Thyroid gland (tissue), 4 donors: ENCODE data around the gene TP73. TPM values are rescaled to one million over a fixed set of nuclear protein-coding genes. Genes with fewer than 3 reads are reported as not detected.

ENCODE experiments used
- DNase-seq, 2 donors: peaks; one replicate each; pipeline ENCODE4 v3.0.0-alpha.2; 2019
- H3K27ac ChIP-seq, 3 donors: fragments of 200-600 bp; sonication (generic); 1 replicate in 2 of 3; 2 replicates in 1 of 3; pipeline ENCODE4 v1.5.1; 2016 to 2019; ENCODE audit warnings: mild to moderate bottlenecking in 1 of 3, moderate library complexity in 1 of 3
- H3K27me3 ChIP-seq: fragments of 200-600 bp; sonication (generic); one replicate; pipeline ENCODE4 v1.5.1; 2019
- H3K36me3 ChIP-seq, 2 donors: fragments of 200-600 bp; sonication (generic); one replicate each; pipeline ENCODE4 v1.5.1; 2016 to 2019
- H3K4me1 ChIP-seq, 2 donors: fragments of 200-600 bp; sonication (generic); one replicate each; pipeline ENCODE4 v1.5.1; 2017 to 2019
- H3K4me3 ChIP-seq, 3 donors: fragments of 200-600 bp; sonication (generic); replicated peaks in 1 of 3; 1 replicate in 2 of 3; 2 replicates in 1 of 3; pipeline ENCODE4 v1.5.1; 2016; ENCODE audit warnings: mild to moderate bottlenecking in 1 of 3
- H3K9me3 ChIP-seq: fragments of 200-600 bp; sonication (generic); one replicate; pipeline ENCODE4 v1.5.1; 2017
- POLR2A ChIP-seq, 2 donors: fragments of 450-650 bp; IDR thresholded peaks; one replicate each; pipeline ENCODE4 v1.6.1; 2017; ENCODE audit warnings: antibody characterized with exemption in 2 of 2, mild to moderate bottlenecking in 2 of 2, moderate library complexity in 1 of 2
- WGBS, 2 donors: methylation state at CpG; one replicate each; pipeline ENCODE4 v1.1.5; 2017; 5-methylcytosine and 5-hydroxymethylcytosine counted together
- intact Hi-C: fragments of 100-400 bp; cut with DNase I; formaldehyde crosslinking; loops from one replicate; pipeline ENCODE4 v1.15.1; 2023
- total RNA-seq, 4 donors: library from RNA; depleted of rRNA; stranded (reverse); fragments of >200 nt; gene quantifications; one replicate each; pipeline ENCODE4 v1.2.3, GENCODE V29; 2016
- TF ChIP-seq, protein P1 (sequence below), 6 experiments: fragments of 200-600 bp in 3 of 6; fragments of 450-650 bp in 3 of 6; sonication (generic) in 3 of 6; IDR thresholded peaks; one replicate each; pipeline ENCODE4 v1.5.1; 2016 to 2019; ENCODE audit warnings: antibody characterized with exemption in 6 of 6, mild to moderate bottlenecking in 2 of 6, inconsistent platforms in 1 of 6, moderate library complexity in 1 of 6

The TP73 gene
- total RNA-seq, 4 donors from 2014 or later = 0.33 to 0.49 TPM; not detected in 2

DNA sequence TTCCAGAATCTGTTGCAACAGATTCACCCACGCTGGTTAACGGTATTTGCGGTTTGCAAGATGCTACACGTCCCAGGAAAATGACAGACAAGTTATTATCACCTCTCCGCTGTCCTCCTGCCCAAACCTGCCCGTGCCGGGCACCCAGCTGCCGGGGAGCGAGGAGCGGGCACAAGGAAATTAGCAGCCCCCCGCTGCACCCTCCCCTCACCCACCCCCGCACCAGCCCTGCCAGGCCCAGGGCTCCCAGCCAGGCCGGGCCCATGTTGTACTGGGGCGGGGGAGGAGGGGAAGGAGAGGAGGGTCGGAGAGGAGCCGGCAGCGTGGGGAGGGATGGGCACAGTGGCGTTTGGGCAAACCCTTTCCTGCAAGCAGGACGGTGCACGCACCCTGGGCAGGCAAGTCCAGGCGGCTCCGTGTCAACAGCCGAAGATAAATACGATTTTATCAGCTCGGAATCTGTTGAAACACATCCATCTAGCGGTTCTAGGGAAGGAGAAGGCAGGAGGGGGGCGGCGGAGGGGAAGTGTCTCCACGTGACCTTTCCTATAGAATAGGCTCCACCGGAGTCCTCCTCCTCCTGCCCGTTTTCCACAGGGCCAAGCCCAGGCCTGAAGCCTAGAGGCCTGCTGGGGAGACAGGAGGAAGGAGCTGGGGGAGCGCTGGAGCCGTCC lies 64.9 kb downstream of the TP73 start:
- no peaks in the 10 kb centered on the region for H3K9me3 ChIP-seq
- no peak for DNase-seq
- WGBS, 2 donors = 55 to 59% methylated on average over 29 to 33 of the region's 33 CpGs
- no peaks in the 10 kb centered on the region for H3K27me3 ChIP-seq
- intact Hi-C loops = no loop called here
- no peak overlapping the region for H3K27ac ChIP-seq
- TF ChIP-seq, protein P1, sequence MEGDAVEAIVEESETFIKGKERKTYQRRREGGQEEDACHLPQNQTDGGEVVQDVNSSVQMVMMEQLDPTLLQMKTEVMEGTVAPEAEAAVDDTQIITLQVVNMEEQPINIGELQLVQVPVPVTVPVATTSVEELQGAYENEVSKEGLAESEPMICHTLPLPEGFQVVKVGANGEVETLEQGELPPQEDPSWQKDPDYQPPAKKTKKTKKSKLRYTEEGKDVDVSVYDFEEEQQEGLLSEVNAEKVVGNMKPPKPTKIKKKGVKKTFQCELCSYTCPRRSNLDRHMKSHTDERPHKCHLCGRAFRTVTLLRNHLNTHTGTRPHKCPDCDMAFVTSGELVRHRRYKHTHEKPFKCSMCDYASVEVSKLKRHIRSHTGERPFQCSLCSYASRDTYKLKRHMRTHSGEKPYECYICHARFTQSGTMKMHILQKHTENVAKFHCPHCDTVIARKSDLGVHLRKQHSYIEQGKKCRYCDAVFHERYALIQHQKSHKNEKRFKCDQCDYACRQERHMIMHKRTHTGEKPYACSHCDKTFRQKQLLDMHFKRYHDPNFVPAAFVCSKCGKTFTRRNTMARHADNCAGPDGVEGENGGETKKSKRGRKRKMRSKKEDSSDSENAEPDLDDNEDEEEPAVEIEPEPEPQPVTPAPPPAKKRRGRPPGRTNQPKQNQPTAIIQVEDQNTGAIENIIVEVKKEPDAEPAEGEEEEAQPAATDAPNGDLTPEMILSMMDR (IDR thresholded peaks at IDR 0.05) = no peak
- TF ChIP-seq POLR2A (IDR thresholded peaks at IDR 0.05) = no peak
- H3K4me3 ChIP-seq = no peak overlapping the region
- peaks cover 0 to 6% of the 10 kb centered on the region in 2 donors for H3K4me1 ChIP-seq
- no peaks in the 10 kb centered on the region for H3K36me3 ChIP-seq

DNA sequence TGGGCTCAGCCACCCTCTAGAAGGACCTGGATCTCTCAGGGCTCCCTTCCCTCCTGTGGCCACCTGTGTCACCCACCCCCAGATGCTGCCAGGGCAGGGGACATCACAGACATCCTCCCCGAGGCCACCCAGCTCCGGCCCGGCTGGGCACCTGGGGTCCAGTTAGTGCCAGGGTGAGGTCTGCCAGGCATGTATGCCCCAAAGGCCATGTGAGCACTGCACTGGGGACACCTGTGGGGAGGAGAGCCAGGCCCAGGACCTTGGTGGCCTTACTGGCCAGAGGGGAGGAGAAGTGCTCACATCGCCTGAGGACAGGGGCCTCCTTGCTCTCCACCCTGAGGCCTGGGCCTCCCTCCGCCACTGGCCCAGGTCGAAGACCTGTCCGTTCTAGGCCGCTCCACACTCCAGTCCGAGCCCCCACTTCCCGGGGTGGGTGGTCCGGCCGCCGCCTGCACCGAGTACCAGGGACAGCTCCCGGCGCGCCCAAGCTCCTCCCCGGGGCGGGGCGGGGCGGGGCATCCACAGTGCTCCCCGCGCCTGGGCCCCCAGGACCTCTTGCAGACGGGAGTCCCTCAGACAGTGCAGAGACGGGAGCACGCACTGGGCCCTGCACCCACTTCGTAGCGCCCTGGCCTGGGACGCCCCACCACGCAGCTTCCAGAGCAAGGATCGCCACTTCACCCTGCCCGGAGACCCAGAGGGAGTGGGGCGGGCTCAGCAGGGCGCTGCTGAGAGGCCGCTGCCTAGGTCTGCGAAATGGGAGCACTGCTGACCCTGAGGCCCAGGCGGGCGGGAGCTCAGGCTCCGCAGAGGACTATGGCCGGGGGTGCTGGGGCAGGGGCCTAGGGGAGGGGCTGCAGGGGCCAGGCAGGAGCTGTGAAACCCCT lies 65.6 kb downstream of the TP73 start:
- Histone ChIP-seq H3K36me3 (no peaks in the 10 kb centered on the region), H3K9me3 (no peaks in the 10 kb centered on the region), H3K4me1 (peaks cover 0 to 3% of the 10 kb centered on the region in 2 donors), H3K27ac (no peak overlapping the region), H3K27me3 (no peaks in the 10 kb centered on the region), H3K4me3 (no peak overlapping the region)
- no peak for DNase-seq
- intact Hi-C loops = no loop called here
- TF ChIP-seq, protein P1 (IDR thresholded peaks at IDR 0.05) = no peak
- TF ChIP-seq POLR2A (IDR thresholded peaks at IDR 0.05) = no peak
- WGBS, 2 donors = 17 to 48% methylated on average over 2 to 3 of the region's 40 CpGs

- Histone ChIP-seq H3K4me3 (no peak overlapping the region), H3K27me3 (no peaks in the 10 kb centered on the region), H3K27ac (no peak overlapping the region), H3K36me3 (no peaks in the 10 kb centered on the region), H3K4me1 (no peaks in the 10 kb centered on the region), H3K9me3 (no peaks in the 10 kb centered on the region)
- DNase-seq = no peak
- intact Hi-C loops = no loop called here
- 66 to 77% methylated on average over 6 to 7 of the region's 14 CpGs for WGBS, 2 donors
- no peak for TF ChIP-seq POLR2A (IDR thresholded peaks at IDR 0.05)
Observed at GRCh38 chr1:3718764-3719163, 66.4 kb downstream of the TP73 start.

DNA sequence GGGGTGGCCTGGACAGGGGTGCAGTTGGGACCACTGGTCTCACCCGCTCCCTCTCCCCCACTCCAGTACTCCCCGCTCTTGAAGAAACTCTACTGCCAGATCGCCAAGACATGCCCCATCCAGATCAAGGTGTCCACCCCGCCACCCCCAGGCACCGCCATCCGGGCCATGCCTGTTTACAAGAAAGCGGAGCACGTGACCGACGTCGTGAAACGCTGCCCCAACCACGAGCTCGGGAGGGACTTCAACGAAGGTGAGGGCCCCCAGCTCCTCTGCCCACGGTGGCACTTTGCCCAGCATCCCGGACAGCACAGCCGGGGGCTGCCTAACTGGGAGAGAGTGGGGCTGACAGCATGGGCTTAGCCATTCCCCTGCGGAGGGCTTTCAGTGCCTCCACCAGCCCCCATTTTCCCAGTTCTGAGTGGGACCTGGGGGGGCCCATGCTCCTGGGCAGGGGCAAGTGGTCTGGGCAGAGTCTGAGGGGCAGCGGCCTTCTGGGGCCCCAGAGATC lies 69.7 kb downstream of the TP73 start:
- H3K27me3 ChIP-seq = no peaks in the 10 kb centered on the region

DNA sequence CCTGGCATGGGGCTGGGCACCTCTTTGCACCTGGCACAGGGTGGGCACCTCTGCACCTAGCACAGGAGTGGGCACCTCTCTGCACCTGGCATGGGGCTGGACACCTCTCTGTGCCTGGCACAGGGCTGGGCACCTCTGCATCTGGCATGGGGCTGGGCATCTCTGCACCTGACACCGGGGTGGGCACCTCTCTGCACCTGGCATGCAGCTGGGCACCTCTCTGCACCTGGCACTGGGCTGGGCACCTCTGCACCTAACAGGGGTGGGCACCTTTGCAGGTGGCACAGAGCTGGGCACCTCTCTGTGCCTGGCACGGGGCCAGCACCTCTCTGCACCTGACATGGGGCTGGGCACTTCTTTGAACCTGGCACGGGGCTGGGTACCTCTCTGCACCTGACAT lies 70.5 kb downstream of the TP73 start:
- no peak for DNase-seq
- whole genome bisulfite sequencing, 2 donors = 100% methylated on average over 1 of the region's 3 CpGs

More for the DNA sequence above, 69.7 kb downstream of the TP73 start:
- Histone ChIP-seq H3K4me1 (no peaks in the 10 kb centered on the region), H3K9me3 (no peaks in the 10 kb centered on the region), H3K36me3 (no peaks in the 10 kb centered on the region), H3K4me3 (no peak overlapping the region), H3K27ac (no peak overlapping the region)
- no peak for DNase-seq
- intact Hi-C loops = loop anchor here (10.0 kb wide), 1 partner anchor 267 kb away; the partner anchor contains the start of gene ARHGEF16
- TF ChIP-seq, protein P1 (IDR thresholded peaks at IDR 0.05) = no peak
- no peak for TF ChIP-seq POLR2A (IDR thresholded peaks at IDR 0.05)
- WGBS, 2 donors = 57 to 78% methylated on average over 13 to 16 of the region's 20 CpGs

More for the DNA sequence above, 70.5 kb downstream of the TP73 start:
- Histone ChIP-seq H3K9me3 (no peaks in the 10 kb centered on the region), H3K4me3 (no peak overlapping the region), H3K4me1 (no peaks in the 10 kb centered on the region), H3K36me3 (no peaks in the 10 kb centered on the region), H3K27me3 (no peaks in the 10 kb centered on the region), H3K27ac (no peak overlapping the region)
- intact Hi-C loops = loop anchor here (10.0 kb wide), 1 partner anchor 268 kb away; the partner anchor contains the start of gene ARHGEF16
- TF ChIP-seq, protein P1 (IDR thresholded peaks at IDR 0.05) = no peak
- no peak for TF ChIP-seq POLR2A (IDR thresholded peaks at IDR 0.05)
